Measurements from ENCODE around the gene CDH20. TPM values are rescaled to one million over a fixed set of nuclear protein-coding genes. Genes with fewer than 3 reads are reported as not detected.
"Not testable (repeated sequence)": the region's sequence is repeated elsewhere in the genome, so short reads cannot be mapped to it uniquely, and the experiment has no call there.

Gene CDH20
- total and polyA plus RNA-seq, 2 experiments from 2014 or later: not detected

DNA sequence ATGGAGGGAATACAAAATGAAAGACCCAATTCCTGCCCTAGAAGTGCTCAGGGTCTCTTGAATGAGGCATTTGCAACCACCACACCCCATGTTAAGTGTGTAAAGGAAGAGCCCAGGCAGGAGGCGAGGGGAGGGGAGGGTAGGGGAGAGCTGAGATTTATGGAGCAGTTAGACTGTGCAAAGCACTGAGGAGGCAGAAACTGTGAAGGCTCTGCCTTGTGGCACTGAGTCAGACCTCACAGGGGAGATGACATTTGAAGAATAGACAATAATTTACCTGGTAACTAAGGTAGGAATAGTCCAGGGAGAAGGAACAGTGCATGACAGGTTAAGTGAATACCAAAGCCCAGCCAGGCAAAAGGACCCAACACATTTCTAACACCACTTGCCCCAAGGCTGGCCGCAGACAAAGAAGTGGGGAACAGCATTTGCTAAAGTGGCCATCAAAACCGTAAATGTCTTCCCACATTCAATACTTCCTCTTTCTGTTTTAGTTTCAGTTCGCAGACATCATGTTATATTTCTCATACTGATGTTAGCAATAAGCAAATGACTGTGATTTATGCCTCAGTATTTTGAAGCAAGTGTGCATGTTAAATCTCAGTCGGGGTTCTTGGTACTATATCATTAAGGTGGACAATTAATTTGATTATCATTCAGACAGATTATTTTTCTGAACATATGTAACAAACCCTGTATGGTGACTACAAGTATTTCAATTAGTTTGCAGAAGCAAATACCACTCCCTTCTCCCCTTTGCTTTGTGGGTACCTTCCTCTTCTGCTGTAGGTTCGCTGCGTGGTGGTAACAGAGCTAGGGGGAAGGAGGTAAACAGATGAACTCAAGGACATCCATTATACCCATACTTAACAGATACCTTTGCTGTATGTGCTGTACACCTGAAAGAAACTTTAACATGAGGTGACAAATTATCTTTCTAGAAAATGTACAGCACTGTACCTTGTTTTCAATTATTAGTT is 27.5 kb downstream of the CDH20 start:
- H3K4me1 ChIP-seq (ENCODE audit: low read depth): no peaks in the 10 kb centered on the region
- H3K27ac ChIP-seq: no peak overlapping the region
- TF ChIP-seq, protein P1, sequence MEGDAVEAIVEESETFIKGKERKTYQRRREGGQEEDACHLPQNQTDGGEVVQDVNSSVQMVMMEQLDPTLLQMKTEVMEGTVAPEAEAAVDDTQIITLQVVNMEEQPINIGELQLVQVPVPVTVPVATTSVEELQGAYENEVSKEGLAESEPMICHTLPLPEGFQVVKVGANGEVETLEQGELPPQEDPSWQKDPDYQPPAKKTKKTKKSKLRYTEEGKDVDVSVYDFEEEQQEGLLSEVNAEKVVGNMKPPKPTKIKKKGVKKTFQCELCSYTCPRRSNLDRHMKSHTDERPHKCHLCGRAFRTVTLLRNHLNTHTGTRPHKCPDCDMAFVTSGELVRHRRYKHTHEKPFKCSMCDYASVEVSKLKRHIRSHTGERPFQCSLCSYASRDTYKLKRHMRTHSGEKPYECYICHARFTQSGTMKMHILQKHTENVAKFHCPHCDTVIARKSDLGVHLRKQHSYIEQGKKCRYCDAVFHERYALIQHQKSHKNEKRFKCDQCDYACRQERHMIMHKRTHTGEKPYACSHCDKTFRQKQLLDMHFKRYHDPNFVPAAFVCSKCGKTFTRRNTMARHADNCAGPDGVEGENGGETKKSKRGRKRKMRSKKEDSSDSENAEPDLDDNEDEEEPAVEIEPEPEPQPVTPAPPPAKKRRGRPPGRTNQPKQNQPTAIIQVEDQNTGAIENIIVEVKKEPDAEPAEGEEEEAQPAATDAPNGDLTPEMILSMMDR (IDR thresholded peaks at IDR 0.05; ENCODE audit: low read depth, low read length): no peak
- no peak for DNase-seq (ENCODE audit: low read depth in 1 of 2, low spot score in 1 of 2)
- H3K4me3 ChIP-seq: no peak overlapping the region
- no peaks in the 10 kb centered on the region for H3K9me3 ChIP-seq (ENCODE audit: low read depth)
- no peaks in the 10 kb centered on the region for H3K36me3 ChIP-seq
- no peaks in the 10 kb centered on the region for H3K27me3 ChIP-seq

DNA sequence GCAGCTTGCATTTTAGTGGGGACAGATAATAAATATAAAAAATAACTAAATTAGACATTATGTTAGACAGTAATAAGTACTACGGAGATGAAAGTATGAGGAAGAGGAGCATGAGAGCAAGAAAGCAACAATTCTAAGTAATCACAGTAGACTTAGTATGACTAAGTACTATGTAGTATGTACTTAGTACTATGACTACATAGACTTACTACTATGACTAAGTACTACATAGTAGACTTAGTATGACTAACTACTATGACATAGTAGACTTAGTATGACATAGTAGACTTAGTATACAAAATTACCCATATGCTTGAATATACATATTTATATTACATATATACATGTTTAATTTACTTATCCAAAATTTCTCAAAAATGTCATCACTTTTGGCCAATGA is 29.3 kb downstream of the CDH20 start:
- H3K9me3 ChIP-seq (ENCODE audit: low read depth): no peaks in the 10 kb centered on the region
- no peak overlapping the region for H3K4me3 ChIP-seq
- no peak overlapping the region for H3K27ac ChIP-seq
- H3K4me1 ChIP-seq (ENCODE audit: low read depth): no peaks in the 10 kb centered on the region
- H3K27me3 ChIP-seq: no peaks in the 10 kb centered on the region
- no peaks in the 10 kb centered on the region for H3K36me3 ChIP-seq
- TF ChIP-seq, protein P1 (IDR thresholded peaks at IDR 0.05; ENCODE audit: low read depth, low read length): no peak
- no peak for DNase-seq (ENCODE audit: low read depth in 1 of 2, low spot score in 1 of 2)

DNA sequence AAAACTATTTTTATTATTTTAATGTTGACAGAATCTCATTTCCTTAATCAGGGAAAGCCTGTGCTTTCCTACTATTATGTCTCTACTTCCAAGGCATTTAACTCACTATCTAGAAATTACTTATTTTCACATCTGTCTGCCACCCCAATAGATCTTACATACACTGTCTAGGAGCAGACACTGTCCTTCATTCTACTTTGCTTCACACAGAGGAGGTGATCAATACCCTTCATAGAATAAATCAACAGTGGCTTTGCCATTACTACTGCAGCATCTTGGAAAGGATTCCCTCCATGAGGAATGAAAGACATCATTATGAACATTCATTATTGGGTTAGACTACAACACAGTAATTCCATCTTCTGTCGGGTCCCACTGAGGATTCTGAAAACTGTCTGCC is 31.7 kb downstream of the CDH20 start:
- Histone ChIP-seq H3K9me3 (ENCODE audit: low read depth) (no peaks in the 10 kb centered on the region), H3K36me3 (no peaks in the 10 kb centered on the region), H3K27ac (no peak overlapping the region), H3K4me3 (no peak overlapping the region), H3K27me3 (no peaks in the 10 kb centered on the region), H3K4me1 (ENCODE audit: low read depth) (no peaks in the 10 kb centered on the region)
- DNase-seq (ENCODE audit: low read depth in 1 of 2, low spot score in 1 of 2): no peak
- TF ChIP-seq, protein P1 (IDR thresholded peaks at IDR 0.05; ENCODE audit: low read depth, low read length): no peak

DNA sequence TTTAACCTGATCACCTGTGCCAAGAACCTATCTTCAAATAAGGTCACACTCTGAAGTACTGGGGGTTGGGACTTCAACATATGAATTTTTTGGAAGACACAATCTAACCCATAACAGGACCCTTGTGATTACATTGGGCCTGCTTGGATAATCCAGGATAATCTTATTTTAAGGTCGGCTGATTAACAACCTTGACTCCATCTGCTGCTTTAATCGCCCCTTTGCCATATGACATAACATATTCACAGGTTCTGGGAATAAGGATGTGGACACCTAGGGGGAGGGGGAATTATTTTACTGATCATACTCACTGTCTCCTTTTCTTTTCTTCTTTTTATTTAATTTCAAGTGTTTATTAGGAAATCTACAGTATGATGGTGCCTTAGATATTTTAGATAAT is 34.8 kb downstream of the CDH20 start:
- DNase-seq (ENCODE audit: low read depth in 1 of 2, low spot score in 1 of 2): no peak
- Histone ChIP-seq H3K4me3 (no peak overlapping the region), H3K4me1 (ENCODE audit: low read depth) (no peaks in the 10 kb centered on the region), H3K36me3 (no peaks in the 10 kb centered on the region), H3K9me3 (ENCODE audit: low read depth) (no peaks in the 10 kb centered on the region), H3K27ac (no peak overlapping the region), H3K27me3 (no peaks in the 10 kb centered on the region)
- TF ChIP-seq, protein P1 (IDR thresholded peaks at IDR 0.05; ENCODE audit: low read depth, low read length): no peak

DNA sequence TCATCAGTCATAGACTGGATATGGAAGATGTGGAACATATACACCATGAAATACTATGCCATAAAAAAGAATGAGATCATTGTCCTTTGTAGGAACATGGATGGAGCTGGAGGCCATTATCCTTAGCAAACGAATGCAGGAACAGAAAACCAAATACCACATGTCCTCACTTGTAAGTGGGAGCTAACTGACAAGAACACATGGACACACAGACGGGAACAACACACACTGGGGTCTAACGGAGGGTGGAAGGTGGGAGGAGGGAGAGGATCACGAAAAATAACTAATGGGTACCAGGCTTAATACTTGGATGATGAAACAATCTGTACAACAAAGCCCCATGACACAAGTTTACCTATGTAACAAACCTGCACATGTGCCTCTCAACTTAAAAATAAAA is 36.4 kb downstream of the CDH20 start:
- H3K9me3 ChIP-seq (ENCODE audit: low read depth); H3K4me1 ChIP-seq (ENCODE audit: low read depth); DNase-seq (ENCODE audit: low read depth in 1 of 2, low spot score in 1 of 2): not testable (repeated sequence)

DNA sequence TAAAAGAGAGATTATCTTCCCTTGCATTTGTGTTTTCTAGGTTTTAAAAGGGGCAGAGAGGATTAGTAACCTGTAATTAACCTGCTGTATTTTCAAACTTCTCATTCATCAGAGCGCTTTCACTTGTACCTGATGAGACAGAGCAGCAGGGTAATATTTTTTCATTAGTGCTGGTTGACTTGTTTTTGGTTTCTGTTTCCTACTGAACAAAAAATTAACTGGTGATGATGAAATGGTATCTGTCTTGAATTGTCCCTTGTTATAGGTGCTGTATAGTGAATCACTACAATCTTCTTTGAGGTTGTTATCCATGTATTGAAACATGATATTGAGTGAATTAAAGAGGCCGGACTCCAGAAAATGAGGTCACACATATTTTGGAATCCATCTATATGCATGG is 37.9 kb downstream of the CDH20 start:
- Histone ChIP-seq H3K36me3 (no peaks in the 10 kb centered on the region), H3K27me3 (no peaks in the 10 kb centered on the region), H3K4me1 (ENCODE audit: low read depth) (no peaks in the 10 kb centered on the region), H3K27ac (no peak overlapping the region), H3K4me3 (no peak overlapping the region), H3K9me3 (ENCODE audit: low read depth) (no peaks in the 10 kb centered on the region)
- DNase-seq (ENCODE audit: low read depth in 1 of 2, low spot score in 1 of 2): no peak
- TF ChIP-seq, protein P1 (IDR thresholded peaks at IDR 0.05; ENCODE audit: low read depth, low read length): no peak

More for the DNA sequence above, 36.4 kb downstream of the CDH20 start:
- H3K36me3 ChIP-seq, H3K27ac ChIP-seq, H3K27me3 ChIP-seq, H3K4me3 ChIP-seq: not testable (repeated sequence)

All from cardiac muscle cell (in vitro differentiated cells and primary cell).